NB4 (cell line): Measurements from ENCODE around the gene ATAD3A.

Source experiments
- CTCF ChIP-seq: IDR thresholded peaks from one replicate; pipeline ENCODE4 v1.5.1; 2012; ENCODE audit warnings: low read depth, low read length
- POLR2A ChIP-seq: IDR thresholded peaks from 2 replicates; pipeline ENCODE4 v1.6.1; 2011; ENCODE audit warnings: mild to moderate bottlenecking; ENCODE audit not compliant: insufficient read length; ENCODE audit errors: extremely low read depth

- TF ChIP-seq CTCF (no peak), POLR2A (no peak)
These were observed 24.3 kb upstream of the ATAD3A start for GRCh38 chr1:1487701-1488100.
